Retina (tissue), 1 donor: ENCODE data around the gene CT47A7.
"Not testable (repeated sequence)": the region's sequence is repeated elsewhere in the genome, so short reads cannot be mapped to it uniquely, and the experiment has no call there.

ENCODE experiments used
- DNase-seq: peaks from one replicate; pipeline ENCODE4 v3.0.0-alpha.2; 2016

CT47A7 gene

GRCh38 chrX:120956500-120956899, at the start of gene CT47A7:
CT47A7 (minus strand) TSS chrX:120956600; CDS start chrX:120956345, 255 bp downstream.
- not testable (repeated sequence) for DNase-seq

DNA sequence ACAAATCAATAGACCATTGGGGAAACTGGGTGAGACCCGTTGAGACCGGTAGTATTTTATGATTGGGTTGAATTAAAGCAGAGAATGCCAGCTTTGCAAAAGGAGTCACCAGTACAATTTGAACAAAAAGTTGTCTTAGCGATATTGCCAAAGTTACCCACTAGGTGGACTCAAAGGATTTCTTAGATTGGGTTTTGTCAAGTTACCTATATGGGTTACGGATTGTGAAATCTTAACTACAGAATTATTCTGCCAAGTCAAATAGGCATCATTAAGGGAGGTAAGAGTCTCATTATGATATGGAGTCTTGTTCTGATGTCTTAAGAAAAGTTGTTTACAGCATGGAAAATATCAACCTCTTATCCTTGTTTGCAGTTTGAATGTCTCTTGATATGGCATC, 44.2 kb upstream of the CT47A7 start:
- DNase-seq: no peak

DNA sequence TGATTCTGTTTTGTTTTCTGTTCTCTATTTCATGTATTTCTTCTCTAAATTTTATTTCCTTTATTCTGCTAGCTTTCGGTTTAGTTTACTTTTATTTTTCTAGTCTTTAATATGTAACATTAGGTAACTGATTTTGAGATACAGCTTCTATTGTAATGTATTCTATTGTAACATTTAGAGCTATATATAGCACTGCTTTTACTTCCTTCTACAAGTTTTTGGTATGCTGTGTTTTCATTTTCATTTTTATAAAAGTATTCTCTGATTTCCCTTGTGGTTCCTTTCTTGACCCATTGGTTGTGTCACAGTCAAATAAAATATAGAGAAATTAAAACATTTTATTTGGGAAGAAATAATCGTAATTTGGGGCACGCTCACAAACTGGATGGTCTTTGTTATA, 43.0 kb upstream of the CT47A7 start:
- no peak for DNase-seq

DNA sequence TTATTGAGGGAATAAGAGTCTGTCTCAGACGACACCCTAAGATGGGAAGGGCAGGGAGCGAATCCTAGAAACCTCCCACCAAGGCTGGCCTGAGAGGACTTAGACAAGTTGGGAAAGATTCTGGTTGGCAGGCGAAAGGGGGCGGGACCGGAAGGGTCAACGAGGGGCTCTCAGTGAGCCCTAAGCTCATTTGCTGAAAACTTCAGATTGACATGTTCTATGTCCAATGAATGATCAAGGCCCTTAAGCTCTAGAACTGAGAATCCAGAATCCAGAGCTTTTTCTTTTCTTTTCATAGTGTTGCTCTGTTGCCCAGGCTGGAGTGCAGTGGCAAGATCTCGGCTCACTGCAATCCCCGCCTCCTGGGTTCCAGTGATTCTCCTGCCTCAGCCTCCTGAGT, 29.3 kb upstream of the CT47A7 start, which contains the start of gene CT47A1:
Gene CT47A1 (minus strand): TSS at position 101 of the 400 bp plus-strand sequence. CDS start 231 bp downstream, outside the sequence.
- not testable (repeated sequence) for DNase-seq
